Activated naive CD4-positive, alpha-beta T cell treated with anti-CD3 and anti-CD28 coated beads, Interleukin-2, amount 50 U/mL, for 72 hours (primary cell): Measurements from ENCODE around the gene CKMT2. TPM values are rescaled to one million over a fixed set of nuclear protein-coding genes. Genes with fewer than 3 reads are reported as not detected.

Source experiments
- ATAC-seq, 2 donors: fragments of 150-1000 bp; cut with Tn5 transposase; 2 replicates each; pipeline ENCODE4 v1.10.0; 2021; ENCODE audit warnings: mild to moderate bottlenecking in 2 of 2, moderate library complexity in 2 of 2
- DNase-seq, 2 donors: peaks; one replicate each; pipeline ENCODE4 v3.0.0; 2021 to 2022; ENCODE audit warnings: low spot score in 2 of 2
- H3K27ac Mint-ChIP-seq, 2 donors: one replicate each; pipeline ENCODE4 v1.8.0; 2022; ENCODE audit warnings: mild to moderate bottlenecking in 2 of 2, mixed read lengths in 2 of 2
- H3K36me3 Mint-ChIP-seq, 2 donors: one replicate each; pipeline ENCODE4 v1.8.0; 2022; ENCODE audit warnings: mixed read lengths in 2 of 2
- H3K9me3 Mint-ChIP-seq, 2 donors: one replicate each; pipeline ENCODE4 v1.8.0; 2022; ENCODE audit warnings: mixed read lengths in 2 of 2
- total RNA-seq, 2 donors: library from RNA; stranded (reverse); gene quantifications; one replicate each; pipeline ENCODE4 v1.2.3, GENCODE V29; 2022

Gene CKMT2
- total RNA-seq, 2 donors from 2014 or later = 0.51 TPM; not detected in 1

DNA sequence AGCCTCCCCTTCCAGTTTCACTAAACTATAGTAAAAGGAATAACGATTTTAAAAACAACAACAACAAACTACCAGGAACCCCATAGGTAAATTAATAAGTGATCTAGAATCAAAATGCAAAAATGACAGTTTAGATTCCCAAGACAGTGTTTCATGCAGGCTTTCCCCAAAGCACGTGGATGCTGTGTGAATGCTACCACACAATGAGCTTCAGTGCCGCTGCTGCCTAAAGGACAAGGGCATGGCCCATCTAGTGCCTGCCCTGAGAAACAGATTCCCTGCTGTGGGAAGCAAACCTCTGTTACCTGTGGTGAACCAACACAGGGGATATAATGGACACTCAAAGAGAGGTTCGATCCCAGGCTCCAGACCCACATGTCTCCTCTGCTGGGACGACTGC lies 23.7 kb upstream of the CKMT2 start:
- Mint-ChIP-seq H3K9me3 (no peaks in the 10 kb centered on the region), H3K27ac (peak overlapping the region in 1 of 2 donors; percentile 50), H3K36me3 (no peaks in the 10 kb centered on the region)
- ATAC-seq (no peak), DNase-seq (no peak)

DNA sequence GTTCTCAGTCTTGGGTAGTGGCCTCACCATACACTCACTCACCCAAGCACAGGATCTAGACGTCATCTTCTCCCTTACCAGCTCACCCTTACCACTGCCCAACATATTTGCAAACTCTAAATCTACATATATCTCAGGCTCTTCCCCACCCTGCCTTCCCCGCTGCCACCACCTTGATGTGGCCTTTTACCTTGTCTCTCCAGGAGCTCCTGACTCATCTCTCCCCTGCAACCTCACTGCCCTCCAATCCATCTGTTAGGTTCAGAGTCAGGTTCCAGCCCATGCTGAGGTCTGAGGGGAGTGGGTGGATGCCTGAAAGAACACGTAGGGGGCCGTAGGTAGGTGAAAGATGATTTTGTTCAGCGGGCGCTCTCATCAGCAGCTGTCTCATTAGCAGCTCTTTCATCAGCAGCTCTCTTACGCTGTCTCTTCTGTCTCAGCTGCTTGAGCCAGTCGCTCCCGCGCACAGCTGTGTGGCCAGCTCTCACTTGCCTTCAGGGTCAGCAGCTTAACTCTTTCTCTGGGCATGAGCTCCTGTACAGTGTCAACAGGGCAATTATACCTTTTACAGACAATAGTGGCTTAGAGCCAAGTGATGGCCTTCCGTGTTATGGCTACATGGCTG lies 23.1 kb upstream of the CKMT2 start:
- no peak for DNase-seq
- peak; percentile 70 to 85 for ATAC-seq
- Mint-ChIP-seq H3K36me3 (no peaks in the 10 kb centered on the region), H3K27ac (peak overlapping the region in 1 of 2 donors; percentile 50), H3K9me3 (no peaks in the 10 kb centered on the region)

GRCh38 chr5:81212211-81212751 lies 20.8 kb upstream of the CKMT2 start:
- Mint-ChIP-seq H3K27ac (no peak overlapping the region), H3K9me3 (no peaks in the 10 kb centered on the region), H3K36me3 (no peaks in the 10 kb centered on the region)
- ATAC-seq (peak in 1 of 2 donors; percentile 19), DNase-seq (no peak)

- no peak for DNase-seq
- no peaks in the 10 kb centered on the region for H3K36me3 Mint-ChIP-seq
- no peak overlapping the region for H3K27ac Mint-ChIP-seq
Measured at GRCh38 chr5:81213070-81213469, 20.1 kb upstream of the CKMT2 start.

GRCh38 chr5:81214848-81215247 lies 18.3 kb upstream of the CKMT2 start:
- no peak overlapping the region for H3K27ac Mint-ChIP-seq
- DNase-seq (no peak), ATAC-seq (peak in 1 of 2 donors; percentile 72)

More at GRCh38 chr5:81213070-81213469, 20.1 kb upstream of the CKMT2 start:
- ATAC-seq = no peak
- H3K9me3 Mint-ChIP-seq = no peaks in the 10 kb centered on the region

DNA sequence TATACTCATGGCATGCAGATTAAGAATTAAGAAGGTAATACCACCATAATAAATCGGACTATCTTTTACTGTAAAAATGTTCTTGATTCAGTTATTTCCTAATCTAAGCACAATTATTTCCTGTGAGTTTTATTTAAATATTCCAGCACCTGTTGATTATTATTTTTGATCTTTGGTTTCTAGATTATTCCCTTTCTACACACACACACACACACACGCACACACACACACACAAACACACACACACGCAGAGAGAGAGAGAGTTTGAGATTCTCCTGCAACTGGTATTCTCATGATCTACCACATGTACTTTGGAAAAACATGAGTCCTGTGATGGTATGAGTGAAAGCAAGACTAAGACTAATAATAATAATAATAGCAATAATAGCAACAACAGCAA lies 17.0 kb upstream of the CKMT2 start:
- H3K27ac Mint-ChIP-seq = no peak overlapping the region
- no peaks in the 10 kb centered on the region for H3K36me3 Mint-ChIP-seq
- ATAC-seq (no peak), DNase-seq (no peak)
- H3K9me3 Mint-ChIP-seq = no peaks in the 10 kb centered on the region

More at GRCh38 chr5:81214848-81215247, 18.3 kb upstream of the CKMT2 start:
- H3K9me3 Mint-ChIP-seq = no peaks in the 10 kb centered on the region
- H3K36me3 Mint-ChIP-seq = no peaks in the 10 kb centered on the region

- DNase-seq (no peak), ATAC-seq (no peak)
- H3K27ac Mint-ChIP-seq = no peak overlapping the region
- no peaks in the 10 kb centered on the region for H3K9me3 Mint-ChIP-seq
- H3K36me3 Mint-ChIP-seq = no peaks in the 10 kb centered on the region
Measured at GRCh38 chr5:81219389-81219788, 13.7 kb upstream of the CKMT2 start.

GRCh38 chr5:81222285-81222684 lies 10.8 kb upstream of the CKMT2 start:
- DNase-seq (no peak), ATAC-seq (no peak)
- Mint-ChIP-seq H3K9me3 (no peaks in the 10 kb centered on the region), H3K27ac (peak overlapping the region in 1 of 2 donors; percentile 8), H3K36me3 (no peaks in the 10 kb centered on the region)

GRCh38 chr5:81225463-81225862 lies 7.7 kb upstream of the CKMT2 start:
- Mint-ChIP-seq H3K36me3 (no peaks in the 10 kb centered on the region), H3K27ac (peak overlapping the region in 1 of 2 donors; percentile 13), H3K9me3 (no peaks in the 10 kb centered on the region)
- ATAC-seq (no peak), DNase-seq (no peak)

- Mint-ChIP-seq H3K9me3 (no peaks in the 10 kb centered on the region), H3K36me3 (no peaks in the 10 kb centered on the region), H3K27ac (no peak overlapping the region)
- no peak for ATAC-seq
- DNase-seq = no peak
Measured at GRCh38 chr5:81226286-81226685, 6.8 kb upstream of the CKMT2 start.

- DNase-seq (no peak), ATAC-seq (no peak)
- H3K9me3 Mint-ChIP-seq = no peaks in the 10 kb centered on the region
- no peaks in the 10 kb centered on the region for H3K36me3 Mint-ChIP-seq
- no peak overlapping the region for H3K27ac Mint-ChIP-seq
Measured at GRCh38 chr5:81226949-81227348, 6.2 kb upstream of the CKMT2 start.

GRCh38 chr5:81228084-81228483 lies 5.0 kb upstream of the CKMT2 start:
- Mint-ChIP-seq H3K27ac (no peak overlapping the region), H3K9me3 (no peaks in the 10 kb centered on the region), H3K36me3 (no peaks in the 10 kb centered on the region)
- DNase-seq (no peak), ATAC-seq (no peak)

GRCh38 chr5:81230416-81230815 lies 2.7 kb upstream of the CKMT2 start:
- no peak for DNase-seq
- no peak for ATAC-seq

DNA sequence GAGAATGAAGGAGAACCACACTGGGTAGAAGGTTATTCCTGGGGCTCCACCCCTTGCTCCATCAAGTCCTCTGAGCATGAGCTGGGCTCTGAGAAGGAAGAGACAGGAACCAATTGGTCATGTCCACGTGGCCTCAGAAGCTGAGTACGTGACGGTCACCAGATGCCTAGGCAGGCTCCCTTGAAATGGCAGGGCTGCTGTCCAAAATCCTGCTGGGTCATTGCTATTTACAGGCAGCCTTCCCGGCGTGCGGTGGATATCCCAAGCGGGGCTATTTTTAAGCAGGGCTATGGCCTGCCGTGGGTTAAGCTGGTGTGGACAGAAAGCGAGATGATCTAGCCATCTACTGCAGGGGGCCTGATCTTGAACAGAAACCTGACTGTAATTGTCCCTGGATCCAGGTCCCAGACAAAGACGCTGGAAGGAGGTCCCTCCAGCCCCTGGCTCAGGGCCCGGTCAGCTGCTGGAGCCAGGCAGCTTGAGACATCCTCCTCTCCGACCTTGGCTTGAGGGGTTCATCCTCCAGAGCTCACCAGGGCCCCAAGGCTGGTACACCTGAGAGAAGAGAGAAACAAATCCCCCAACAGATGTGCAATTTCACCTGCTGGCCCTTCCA lies 550 bp upstream of the CKMT2 start:
- no peak overlapping the region for H3K27ac Mint-ChIP-seq
- DNase-seq (no peak), ATAC-seq (no peak)
- peaks cover 0 to 4% of the 10 kb centered on the region in 2 donors for H3K9me3 Mint-ChIP-seq
- no peaks in the 10 kb centered on the region for H3K36me3 Mint-ChIP-seq

More at GRCh38 chr5:81230416-81230815, 2.7 kb upstream of the CKMT2 start:
- peak overlapping the region in 1 of 2 donors; percentile 91 for H3K27ac Mint-ChIP-seq
- H3K36me3 Mint-ChIP-seq = no peaks in the 10 kb centered on the region
- no peaks in the 10 kb centered on the region for H3K9me3 Mint-ChIP-seq

- peaks cover 0 to 9% of the 10 kb centered on the region in 2 donors for H3K9me3 Mint-ChIP-seq
- ATAC-seq (no peak), DNase-seq (no peak)
- H3K36me3 Mint-ChIP-seq = no peaks in the 10 kb centered on the region
- peak overlapping the region; percentile 70 to 86 for H3K27ac Mint-ChIP-seq
Measured at GRCh38 chr5:81234299-81234698, 1.2 kb downstream of the CKMT2 start.

DNA sequence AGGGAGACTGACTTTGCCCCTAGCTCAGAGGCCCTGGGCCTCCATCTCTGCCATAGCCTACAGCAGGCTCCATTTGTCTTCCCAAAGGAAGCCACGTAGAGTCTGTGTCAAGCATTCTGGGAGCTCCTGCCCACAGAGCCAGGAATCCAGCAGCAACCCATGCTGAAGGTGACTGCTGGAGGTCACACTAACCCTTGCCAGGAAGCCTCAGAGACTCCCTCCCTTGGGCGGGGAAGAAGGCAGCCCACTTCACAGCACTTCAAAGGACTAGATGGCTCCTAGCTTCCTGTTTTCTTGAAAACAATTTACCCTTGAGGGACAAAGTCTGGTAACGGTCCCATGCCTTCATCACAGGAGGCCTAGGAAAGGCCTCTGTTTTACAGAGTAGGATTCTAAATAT lies 1.7 kb downstream of the CKMT2 start:
- DNase-seq = no peak
- no peak for ATAC-seq
- peak overlapping the region in 1 of 2 donors; percentile 70 for H3K27ac Mint-ChIP-seq

DNA sequence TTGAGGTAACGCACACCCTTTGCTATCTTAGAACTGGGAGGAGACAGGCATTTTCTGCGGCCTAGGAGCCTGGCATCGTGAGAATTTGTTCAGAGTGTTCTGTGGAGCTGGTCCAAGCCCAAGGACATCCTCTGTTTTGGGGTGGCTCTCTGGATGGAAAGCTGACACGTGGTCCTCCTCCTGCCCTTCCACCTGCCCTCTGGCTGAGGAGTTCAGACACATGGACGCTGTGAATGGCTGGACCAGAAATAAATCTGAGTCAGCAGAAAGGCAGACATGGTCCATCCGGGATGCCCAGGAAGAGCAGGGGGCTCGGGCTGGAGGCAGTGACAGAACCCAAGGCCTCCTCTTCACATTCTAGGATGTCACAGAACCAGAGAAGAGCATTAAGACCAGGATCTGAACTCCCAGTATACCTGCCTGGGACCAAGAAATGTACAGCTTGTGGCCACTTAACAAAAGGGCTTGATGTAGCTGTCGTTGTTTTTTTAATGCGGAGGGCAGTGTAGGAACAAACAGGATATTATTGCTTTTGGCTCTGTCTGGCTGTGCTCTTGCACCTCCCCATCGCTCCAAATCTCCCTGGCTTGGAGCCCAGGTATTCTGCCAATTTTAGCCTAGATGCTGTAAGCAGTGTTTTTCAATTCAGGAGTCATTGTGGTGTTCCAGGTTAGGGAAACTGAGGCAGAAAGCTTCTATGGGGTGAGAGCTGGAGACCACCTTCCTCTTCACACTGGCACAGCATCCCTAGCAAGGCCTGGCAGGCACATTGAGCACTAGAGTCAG lies 2.4 kb downstream of the CKMT2 start:
- no peak overlapping the region for H3K27ac Mint-ChIP-seq
- no peak for DNase-seq
- no peak for ATAC-seq

More for the DNA sequence above, 1.7 kb downstream of the CKMT2 start:
- Mint-ChIP-seq H3K36me3 (no peaks in the 10 kb centered on the region), H3K9me3 (peaks cover 0 to 9% of the 10 kb centered on the region in 2 donors)

More for the DNA sequence above, 2.4 kb downstream of the CKMT2 start:
- no peaks in the 10 kb centered on the region for H3K36me3 Mint-ChIP-seq
- peaks cover 0 to 9% of the 10 kb centered on the region in 2 donors for H3K9me3 Mint-ChIP-seq
